ENCODE measurements around the gene TOMM20. TPM values are rescaled to one million over a fixed set of nuclear protein-coding genes. Genes with fewer than 3 reads are reported as not detected.

Gene TOMM20
- total and polyA plus RNA-seq, 9 of the 15 experiments (the other 6 are each of a cell fraction or from before 2014, with no cell fraction given), result 70.6 to 334 (median 159) TPM

DNA sequence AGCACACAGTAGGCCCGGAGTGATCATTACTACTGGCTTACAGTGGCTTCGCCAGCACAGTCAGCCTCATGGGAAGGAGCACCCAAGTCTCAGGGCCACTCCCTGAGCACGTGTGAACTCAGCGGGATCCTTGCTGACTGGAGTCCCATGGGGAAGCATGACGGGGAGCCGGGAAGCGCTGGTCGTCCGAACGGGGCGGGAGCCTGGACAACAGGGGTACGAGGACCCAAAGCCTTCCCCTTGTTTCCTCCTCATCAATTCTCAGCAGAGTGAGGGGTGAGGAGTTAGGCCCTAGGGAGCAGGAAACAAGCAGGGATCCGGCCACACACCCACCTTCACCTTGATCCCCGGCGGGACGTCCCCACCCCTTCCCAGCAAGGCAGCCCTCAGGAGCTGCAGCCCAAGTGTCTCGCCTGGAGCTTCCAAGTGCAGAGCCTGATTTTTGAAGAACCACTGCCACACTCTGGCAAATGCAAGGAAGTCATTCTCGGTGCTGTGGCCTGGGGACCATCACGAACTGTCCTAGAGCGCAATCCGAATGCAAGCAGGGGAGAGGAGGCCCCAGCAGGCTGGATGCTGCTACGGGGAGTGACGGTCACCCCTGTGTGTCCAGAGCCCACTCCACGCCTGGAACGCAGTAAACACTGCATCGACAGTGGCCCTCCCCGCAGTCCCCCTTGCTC is 35.5 kb downstream of the TOMM20 start (continued):
- TF ChIP-seq CUX1 (CRISPR knock-in tag; IDR thresholded peaks at IDR 0.05) (no peak), ZNF3 (CRISPR knock-in tag; IDR thresholded peaks at IDR 0.05) (no peak), PURB (CRISPR knock-in tag; IDR thresholded peaks at IDR 0.05; ENCODE audit: low read depth) (no peak), AFF4 (CRISPR knock-in tag; IDR thresholded peaks at IDR 0.05) (no peak), HNRNPL (IDR thresholded peaks at IDR 0.05; ENCODE audit: low read depth, low read length) (no peak)
- TF ChIP-seq, protein P1, sequence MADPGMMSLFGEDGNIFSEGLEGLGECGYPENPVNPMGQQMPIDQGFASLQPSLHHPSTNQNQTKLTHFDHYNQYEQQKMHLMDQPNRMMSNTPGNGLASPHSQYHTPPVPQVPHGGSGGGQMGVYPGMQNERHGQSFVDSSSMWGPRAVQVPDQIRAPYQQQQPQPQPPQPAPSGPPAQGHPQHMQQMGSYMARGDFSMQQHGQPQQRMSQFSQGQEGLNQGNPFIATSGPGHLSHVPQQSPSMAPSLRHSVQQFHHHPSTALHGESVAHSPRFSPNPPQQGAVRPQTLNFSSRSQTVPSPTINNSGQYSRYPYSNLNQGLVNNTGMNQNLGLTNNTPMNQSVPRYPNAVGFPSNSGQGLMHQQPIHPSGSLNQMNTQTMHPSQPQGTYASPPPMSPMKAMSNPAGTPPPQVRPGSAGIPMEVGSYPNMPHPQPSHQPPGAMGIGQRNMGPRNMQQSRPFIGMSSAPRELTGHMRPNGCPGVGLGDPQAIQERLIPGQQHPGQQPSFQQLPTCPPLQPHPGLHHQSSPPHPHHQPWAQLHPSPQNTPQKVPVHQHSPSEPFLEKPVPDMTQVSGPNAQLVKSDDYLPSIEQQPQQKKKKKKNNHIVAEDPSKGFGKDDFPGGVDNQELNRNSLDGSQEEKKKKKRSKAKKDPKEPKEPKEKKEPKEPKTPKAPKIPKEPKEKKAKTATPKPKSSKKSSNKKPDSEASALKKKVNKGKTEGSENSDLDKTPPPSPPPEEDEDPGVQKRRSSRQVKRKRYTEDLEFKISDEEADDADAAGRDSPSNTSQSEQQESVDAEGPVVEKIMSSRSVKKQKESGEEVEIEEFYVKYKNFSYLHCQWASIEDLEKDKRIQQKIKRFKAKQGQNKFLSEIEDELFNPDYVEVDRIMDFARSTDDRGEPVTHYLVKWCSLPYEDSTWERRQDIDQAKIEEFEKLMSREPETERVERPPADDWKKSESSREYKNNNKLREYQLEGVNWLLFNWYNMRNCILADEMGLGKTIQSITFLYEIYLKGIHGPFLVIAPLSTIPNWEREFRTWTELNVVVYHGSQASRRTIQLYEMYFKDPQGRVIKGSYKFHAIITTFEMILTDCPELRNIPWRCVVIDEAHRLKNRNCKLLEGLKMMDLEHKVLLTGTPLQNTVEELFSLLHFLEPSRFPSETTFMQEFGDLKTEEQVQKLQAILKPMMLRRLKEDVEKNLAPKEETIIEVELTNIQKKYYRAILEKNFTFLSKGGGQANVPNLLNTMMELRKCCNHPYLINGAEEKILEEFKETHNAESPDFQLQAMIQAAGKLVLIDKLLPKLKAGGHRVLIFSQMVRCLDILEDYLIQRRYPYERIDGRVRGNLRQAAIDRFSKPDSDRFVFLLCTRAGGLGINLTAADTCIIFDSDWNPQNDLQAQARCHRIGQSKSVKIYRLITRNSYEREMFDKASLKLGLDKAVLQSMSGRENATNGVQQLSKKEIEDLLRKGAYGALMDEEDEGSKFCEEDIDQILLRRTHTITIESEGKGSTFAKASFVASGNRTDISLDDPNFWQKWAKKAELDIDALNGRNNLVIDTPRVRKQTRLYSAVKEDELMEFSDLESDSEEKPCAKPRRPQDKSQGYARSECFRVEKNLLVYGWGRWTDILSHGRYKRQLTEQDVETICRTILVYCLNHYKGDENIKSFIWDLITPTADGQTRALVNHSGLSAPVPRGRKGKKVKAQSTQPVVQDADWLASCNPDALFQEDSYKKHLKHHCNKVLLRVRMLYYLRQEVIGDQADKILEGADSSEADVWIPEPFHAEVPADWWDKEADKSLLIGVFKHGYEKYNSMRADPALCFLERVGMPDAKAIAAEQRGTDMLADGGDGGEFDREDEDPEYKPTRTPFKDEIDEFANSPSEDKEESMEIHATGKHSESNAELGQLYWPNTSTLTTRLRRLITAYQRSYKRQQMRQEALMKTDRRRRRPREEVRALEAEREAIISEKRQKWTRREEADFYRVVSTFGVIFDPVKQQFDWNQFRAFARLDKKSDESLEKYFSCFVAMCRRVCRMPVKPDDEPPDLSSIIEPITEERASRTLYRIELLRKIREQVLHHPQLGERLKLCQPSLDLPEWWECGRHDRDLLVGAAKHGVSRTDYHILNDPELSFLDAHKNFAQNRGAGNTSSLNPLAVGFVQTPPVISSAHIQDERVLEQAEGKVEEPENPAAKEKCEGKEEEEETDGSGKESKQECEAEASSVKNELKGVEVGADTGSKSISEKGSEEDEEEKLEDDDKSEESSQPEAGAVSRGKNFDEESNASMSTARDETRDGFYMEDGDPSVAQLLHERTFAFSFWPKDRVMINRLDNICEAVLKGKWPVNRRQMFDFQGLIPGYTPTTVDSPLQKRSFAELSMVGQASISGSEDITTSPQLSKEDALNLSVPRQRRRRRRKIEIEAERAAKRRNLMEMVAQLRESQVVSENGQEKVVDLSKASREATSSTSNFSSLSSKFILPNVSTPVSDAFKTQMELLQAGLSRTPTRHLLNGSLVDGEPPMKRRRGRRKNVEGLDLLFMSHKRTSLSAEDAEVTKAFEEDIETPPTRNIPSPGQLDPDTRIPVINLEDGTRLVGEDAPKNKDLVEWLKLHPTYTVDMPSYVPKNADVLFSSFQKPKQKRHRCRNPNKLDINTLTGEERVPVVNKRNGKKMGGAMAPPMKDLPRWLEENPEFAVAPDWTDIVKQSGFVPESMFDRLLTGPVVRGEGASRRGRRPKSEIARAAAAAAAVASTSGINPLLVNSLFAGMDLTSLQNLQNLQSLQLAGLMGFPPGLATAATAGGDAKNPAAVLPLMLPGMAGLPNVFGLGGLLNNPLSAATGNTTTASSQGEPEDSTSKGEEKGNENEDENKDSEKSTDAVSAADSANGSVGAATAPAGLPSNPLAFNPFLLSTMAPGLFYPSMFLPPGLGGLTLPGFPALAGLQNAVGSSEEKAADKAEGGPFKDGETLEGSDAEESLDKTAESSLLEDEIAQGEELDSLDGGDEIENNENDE (IDR thresholded peaks at IDR 0.05; ENCODE audit: low read depth, low read length), result no peak
